IMR-90 (cell line): ENCODE measurements around the gene CD1B. TPM values are rescaled to one million over a fixed set of nuclear protein-coding genes. Genes with fewer than 3 reads are reported as not detected.

Experiments
- ATAC-seq: fragments of 200-7000 bp; cut with Tn5 transposase; 2 replicates; pipeline ENCODE4 v1.9.1; 2020; ENCODE audit warnings: low read depth, mild to moderate bottlenecking, moderate library complexity
- BruUV-seq: library from RNA; stranded (reverse); fragments of 400-500 nt; replicated peaks from 2 replicates; lab custom pipeline; 2021; lab: Mats Ljungman, UMichigan
- CTCF ChIA-PET: fragments of 300-600 bp; formaldehyde crosslinking; extraction: SDS; loops from one replicate; lab custom pipeline; 2021; ENCODE audit warnings: antibody characterized with exemption; lab: Yijun Ruan, JAX
- POLR2A ChIA-PET: fragments of 300-600 bp; sonication (Branson Sonifier 250); formaldehyde crosslinking; loops from one replicate; lab custom pipeline; 2022; ENCODE audit warnings: antibody characterized with exemption; ENCODE audit not compliant: unreplicated experiment; lab: Charles Lee
- DNase-seq: peaks from one replicate; pipeline ENCODE4 v3.0.0; 2013
- H2AFZ ChIP-seq: replicated peaks from 2 replicates; pipeline ENCODE3; 2013; ENCODE audit warnings: low read length, mild to moderate bottlenecking; ENCODE audit not compliant: poor library complexity
- H2AK5ac ChIP-seq: 2 replicates; pipeline ENCODE4 v1.6.1; 2013; ENCODE audit warnings: low read depth, low read length, inconsistent platforms
- H2AK9ac ChIP-seq: replicated peaks from 2 replicates; pipeline ENCODE3; 2013; ENCODE audit warnings: mild to moderate bottlenecking, low read depth, low read length, moderate library complexity; ENCODE audit not compliant: poor library complexity
- H2BK120ac ChIP-seq: 2 replicates; pipeline ENCODE4 v1.6.1; 2013; ENCODE audit warnings: low read depth, low read length, inconsistent platforms
- H2BK15ac ChIP-seq: 3 replicates; pipeline ENCODE4 v1.6.1; 2013; ENCODE audit warnings: low read depth, low read length, inconsistent platforms
- H2BK20ac ChIP-seq: 2 replicates; pipeline ENCODE4 v1.6.1; 2013; ENCODE audit warnings: low read depth, mild to moderate bottlenecking, inconsistent platforms, low read length, moderate library complexity
- H2BK5ac ChIP-seq: 2 replicates; pipeline ENCODE4 v1.6.1; 2013; ENCODE audit warnings: mild to moderate bottlenecking, low read depth, low read length, inconsistent platforms; ENCODE audit not compliant: poor library complexity, severe bottlenecking
- H3K14ac ChIP-seq: replicated peaks from 2 replicates; pipeline ENCODE4 v1.6.1; 2013; ENCODE audit warnings: low read depth, low read length, inconsistent platforms
- H3K18ac ChIP-seq: 2 replicates; pipeline ENCODE4 v1.6.1; 2013; ENCODE audit warnings: low read depth, low read length, control low read depth
- H3K23ac ChIP-seq: 2 replicates; pipeline ENCODE4 v1.6.1; 2013; ENCODE audit warnings: low read depth, low read length, inconsistent platforms
- H3K27ac ChIP-seq: 2 replicates; pipeline ENCODE4 v1.5.1; 2013; ENCODE audit warnings: mild to moderate bottlenecking, control low read depth, low read length; ENCODE audit not compliant: insufficient read depth
- H3K27me3 ChIP-seq: 2 replicates; pipeline ENCODE4 v1.6.1; 2013; ENCODE audit warnings: low read length; ENCODE audit not compliant: control insufficient read depth, insufficient read depth
- H3K36me3 ChIP-seq: 2 replicates; pipeline ENCODE4 v1.6.1; 2013; ENCODE audit warnings: low read length, mixed read lengths; ENCODE audit not compliant: control insufficient read depth, insufficient read depth
- H3K4ac ChIP-seq: 2 replicates; pipeline ENCODE4 v1.6.1; 2013; ENCODE audit warnings: low read depth, low read length, inconsistent platforms
- H3K4me1 ChIP-seq: 2 replicates; pipeline ENCODE4 v1.6.1; 2013; ENCODE audit warnings: low read length, mixed read lengths; ENCODE audit not compliant: control insufficient read depth, insufficient read depth
- H3K4me2 ChIP-seq: 2 replicates; pipeline ENCODE4 v1.6.1; 2013; ENCODE audit warnings: low read depth, mild to moderate bottlenecking, control low read depth, low read length, moderate library complexity
- H3K4me3 ChIP-seq: 2 replicates; pipeline ENCODE4 v1.5.1; 2013; ENCODE audit warnings: low read depth, mild to moderate bottlenecking, control low read depth, low read length, moderate library complexity; ENCODE audit not compliant: insufficient read depth
- H3K56ac ChIP-seq: 2 replicates; pipeline ENCODE4 v1.6.1; 2013; ENCODE audit warnings: low read length, inconsistent platforms; ENCODE audit not compliant: insufficient read depth; ENCODE audit errors: extremely low read depth
- H3K79me1 ChIP-seq, 2 experiments: 2 replicates each; pipeline ENCODE4 v1.6.1; 2013; ENCODE audit warnings: low read length in 2 of 2, inconsistent platforms in 1 of 2, low read depth in 1 of 2
- H3K9ac ChIP-seq: 2 replicates; pipeline ENCODE4 v1.6.1; 2013; ENCODE audit warnings: low read depth, low read length, control low read depth
- H3K9me1 ChIP-seq: 2 replicates; pipeline ENCODE4 v1.6.1; 2013; ENCODE audit warnings: low read length, inconsistent platforms; ENCODE audit not compliant: insufficient read depth
- H3K9me3 ChIP-seq: 2 replicates; pipeline ENCODE4 v1.6.1; 2013; ENCODE audit warnings: low read length; ENCODE audit not compliant: control insufficient read depth, insufficient read depth
- H4K20me1 ChIP-seq: 2 replicates; pipeline ENCODE4 v1.6.1; 2013; ENCODE audit warnings: low read length, inconsistent platforms; ENCODE audit not compliant: insufficient read depth
- H4K5ac ChIP-seq: 2 replicates; pipeline ENCODE4 v1.6.1; 2013; ENCODE audit warnings: mild to moderate bottlenecking, low read depth, low read length, control low read depth
- H4K8ac ChIP-seq, 2 experiments: 2 replicates each; pipeline ENCODE4 v1.6.1; 2013; ENCODE audit warnings: low read depth in 2 of 2, low read length in 2 of 2, control low read depth in 1 of 2, inconsistent platforms in 1 of 2
- H4K91ac ChIP-seq: 2 replicates; pipeline ENCODE4 v1.6.1; 2013; ENCODE audit warnings: low read depth, low read length, inconsistent platforms; ENCODE audit not compliant: insufficient read depth
- BHLHE40 ChIP-seq: fragments of 150-350 bp; IDR thresholded peaks from 2 replicates; pipeline ENCODE4 v1.6.1; 2016; ENCODE audit warnings: mild to moderate bottlenecking, low read depth, low read length
- CEBPB ChIP-seq: IDR thresholded peaks from 2 replicates; pipeline ENCODE4 v1.6.1; 2012; ENCODE audit warnings: low read depth, low read length, improper control_type of control experiment
- CTCF ChIP-seq: conservative IDR thresholded peaks from 2 replicates; pipeline ENCODE4 v1.5.1; 2012; ENCODE audit warnings: mild to moderate bottlenecking, low read depth, low read length, improper control_type of control experiment
- FOS ChIP-seq: fragments of 150-350 bp; IDR thresholded peaks from 2 replicates; pipeline ENCODE4 v1.6.1; 2016; ENCODE audit warnings: low read depth, low read length
- MAFK ChIP-seq: IDR thresholded peaks from 2 replicates; pipeline ENCODE4 v1.6.1; 2012; ENCODE audit warnings: low read depth, low read length, improper control_type of control experiment
- NFE2L2 ChIP-seq: fragments of 150-350 bp; IDR thresholded peaks from 2 replicates; pipeline ENCODE4 v1.6.1; 2016; ENCODE audit warnings: low read depth, mild to moderate bottlenecking, low read length
- RFX5 ChIP-seq: IDR thresholded peaks from 2 replicates; pipeline ENCODE4 v1.8.0; 2012; ENCODE audit warnings: low read depth, mild to moderate bottlenecking, low read length, moderate library complexity
- SMC3 ChIP-seq: fragments of 150-350 bp; IDR thresholded peaks from 2 replicates; pipeline ENCODE4 v1.6.1; 2016; ENCODE audit warnings: low read depth, mild to moderate bottlenecking, antibody characterized with exemption, low read length, moderate library complexity
- USF2 ChIP-seq: fragments of 150-350 bp; IDR thresholded peaks from 2 replicates; pipeline ENCODE4 v1.6.1; 2017; ENCODE audit warnings: mild to moderate bottlenecking, antibody characterized with exemption, low read length, low read depth
- dilution Hi-C: fragments of 300-500 bp; cut with HindIII; formaldehyde crosslinking; loops from one replicate; pipeline ENCODE4 v1.14.3; 2018; ENCODE audit warnings: low sequenced_read_pairs; ENCODE audit not compliant: unreplicated experiment
- in situ Hi-C: fragments of 300-500 bp; cut with MboI; formaldehyde crosslinking; loops from 3 replicates; pipeline ENCODE4 v1.14.3; 2019; ENCODE audit warnings: low sequenced_read_pairs, inconsistent platforms, mixed read lengths
- intact Hi-C: fragments of 100-400 bp; cut with micrococcal nuclease; formaldehyde crosslinking; loops from 2 replicates; pipeline ENCODE4 v1.10.0; 2022
- polyA plus RNA-seq, 3 experiments: library from polyadenylated mRNA; depleted of rRNA; stranded (reverse); fragments of >200 nt; gene quantifications; 2 replicates each; pipeline ENCODE4 v1.2.3, GENCODE V29; 2012; ENCODE audit warnings: low replicate concordance in 1 of 3
- total RNA-seq: library from RNA; depleted of rRNA; stranded (reverse); fragments of >200 nt; gene quantifications from 2 replicates; pipeline ENCODE4 v1.2.3, GENCODE V29; 2012

The CD1B gene
- total and polyA plus RNA-seq, 2 of the 4 experiments (the other 2 are of a cell fraction), result not detected

- Histone ChIP-seq H3K18ac (no peak overlapping the region), H3K4me3 (no peak overlapping the region), H3K27me3 (no peaks in the 10 kb centered on the region), H2AFZ (no peak overlapping the region), H3K79me1 (no peaks in the 10 kb centered on the region), H2BK120ac (no peak overlapping the region), H3K27ac (no peak overlapping the region), H2BK20ac (no peak overlapping the region), H3K4ac (no peak overlapping the region), H3K9ac (no peak overlapping the region), H4K91ac (no peak overlapping the region), H4K5ac (no peak overlapping the region), H3K36me3 (no peaks in the 10 kb centered on the region), H3K9me3 (peaks cover 6% of the 10 kb centered on the region), H3K9me1 (no peaks in the 10 kb centered on the region), H2BK15ac (no peak overlapping the region), H3K4me1 (no peaks in the 10 kb centered on the region), H3K4me2 (no peak overlapping the region), H3K56ac (no peak overlapping the region), H4K20me1 (no peaks in the 10 kb centered on the region), H4K8ac (no peak overlapping the region), H3K14ac (no peak overlapping the region), H2BK5ac (no peak overlapping the region), H2AK9ac (no peak overlapping the region), H3K23ac (no peak overlapping the region), H2AK5ac (no peak overlapping the region)
- intact Hi-C loops (no loop called here), in situ Hi-C loops (no loop called here), dilution Hi-C loops (no loop called here)
- TF ChIP-seq NFE2L2, result no peak
- no peak for TF ChIP-seq USF2
- TF ChIP-seq FOS, result no peak
- TF ChIP-seq MAFK, result no peak
- no peak for TF ChIP-seq CEBPB
- TF ChIP-seq BHLHE40, result no peak
- no peak for TF ChIP-seq RFX5
- TF ChIP-seq SMC3, result no peak
- no peak for TF ChIP-seq CTCF
- DNase-seq (no peak), ATAC-seq (no peak)
- ChIA-PET POLR2A (no interaction called here), CTCF (interaction anchor here (0.7 kb wide), 1 partner anchor 176 kb away, joined by 3 read pairs; no protein-coding TSS in a partner anchor)
- no TSS peak for BruUV-seq
These were observed 3.9 kb downstream of the CD1B start for GRCh38 chr1:158327481-158327880.
